Activated CD4-positive, alpha-beta T cell treated with anti-CD3 and anti-CD28 coated beads, Interleukin-2, amount 10 ng/mL, durations not matched to agents 7 days and 5 days (primary cell): ENCODE data around the gene COX7B2. TPM values are rescaled to one million over a fixed set of nuclear protein-coding genes. Genes with fewer than 3 reads are reported as not detected.

Experiments used
- CTCF ChIA-PET: fragments of 350-600 bp; sonication (Branson Sonifier 250); formaldehyde crosslinking; loops from one replicate; lab custom pipeline; 2021; ENCODE audit warnings: antibody characterized with exemption; lab: Charles Lee
- POLR2A ChIA-PET: fragments of 350-600 bp; sonication (Branson Sonifier 250); formaldehyde crosslinking; loops from one replicate; lab custom pipeline; 2021; ENCODE audit warnings: antibody characterized with exemption; lab: Charles Lee
- DNase-seq: peaks from one replicate; pipeline ENCODE4 v3.0.0-alpha.2; 2020
- H3K27ac Mint-ChIP-seq: one replicate; pipeline ENCODE4 v1.8.0; 2021; ENCODE audit warnings: mild to moderate bottlenecking, moderate library complexity, mixed read lengths
- H3K27me3 Mint-ChIP-seq: one replicate; pipeline ENCODE4 v1.8.0; 2021; ENCODE audit warnings: mixed read lengths
- H3K36me3 Mint-ChIP-seq: one replicate; pipeline ENCODE4 v1.8.0; 2021; ENCODE audit warnings: low read depth, mixed read lengths
- H3K4me1 Mint-ChIP-seq: one replicate; pipeline ENCODE4 v1.8.0; 2021; ENCODE audit warnings: mixed read lengths
- H3K4me3 Mint-ChIP-seq: one replicate; pipeline ENCODE4 v1.8.0; 2021; ENCODE audit warnings: mild to moderate bottlenecking, moderate library complexity, mixed read lengths
- H3K9me3 Mint-ChIP-seq: one replicate; pipeline ENCODE4 v1.8.0; 2021; ENCODE audit warnings: mixed read lengths
- total RNA-seq, 2 experiments: library from RNA; stranded (reverse); gene quantifications; one replicate each; pipeline ENCODE4 v1.2.3, GENCODE V29; 2021

The COX7B2 gene
- not detected for total RNA-seq

- Mint-ChIP-seq H3K27me3 (no peaks in the 10 kb centered on the region), H3K4me1 (no peaks in the 10 kb centered on the region), H3K36me3 (no peaks in the 10 kb centered on the region), H3K27ac (no peak within 1 kb of the TSS), H3K4me3 (no peak within 1 kb of the TSS), H3K9me3 (peaks cover 4% of the 10 kb centered on the region)
- ChIA-PET POLR2A (no interaction called here), CTCF (interaction anchor here (0.9 kb wide), 1 partner anchor 9 kb away, joined by 3 read pairs; no protein-coding TSS in a partner anchor)
- no peak for DNase-seq
Measured at GRCh38 chr4:46909078-46909477, at the start of gene COX7B2. COX7B2 (minus strand) TSS chr4:46909245; CDS start chr4:46735192, 174,053 bp downstream.

DNA sequence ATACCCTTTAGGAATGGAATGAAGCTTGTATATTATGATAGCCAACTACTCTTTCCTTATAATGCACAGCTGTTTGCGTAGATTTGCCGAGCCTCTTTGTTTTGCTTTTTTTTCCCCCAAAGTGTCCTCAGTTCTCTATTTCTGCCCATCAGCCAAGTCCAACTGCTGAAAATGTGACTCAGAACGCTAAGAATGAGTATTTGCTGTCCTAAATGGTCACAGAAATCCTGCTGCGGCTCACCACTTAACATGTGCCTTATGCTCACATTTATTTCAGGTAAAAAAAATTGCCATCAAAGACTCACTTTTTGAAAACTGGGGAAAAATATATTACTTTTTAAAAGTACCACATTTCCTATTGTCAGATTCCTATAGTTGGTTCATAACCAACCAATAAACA lies 47.4 kb upstream of the COX7B2 start:
- no peaks in the 10 kb centered on the region for H3K4me1 Mint-ChIP-seq

GRCh38 chr4:46955601-46956000 lies 46.6 kb upstream of the COX7B2 start:
- no peak overlapping the region for H3K27ac Mint-ChIP-seq
- DNase-seq: no peak
- H3K4me3 Mint-ChIP-seq: no peak overlapping the region
- POLR2A ChIA-PET: no interaction called here
- H3K4me1 Mint-ChIP-seq: no peaks in the 10 kb centered on the region
- H3K9me3 Mint-ChIP-seq: no peaks in the 10 kb centered on the region
- CTCF ChIA-PET: no interaction called here
- H3K27me3 Mint-ChIP-seq: peaks cover 2% of the 10 kb centered on the region
- no peaks in the 10 kb centered on the region for H3K36me3 Mint-ChIP-seq

More for the DNA sequence above, 47.4 kb upstream of the COX7B2 start:
- no peak overlapping the region for H3K27ac Mint-ChIP-seq
- POLR2A ChIA-PET: no interaction called here
- no peaks in the 10 kb centered on the region for H3K9me3 Mint-ChIP-seq
- CTCF ChIA-PET: no interaction called here
- no peaks in the 10 kb centered on the region for H3K36me3 Mint-ChIP-seq
- DNase-seq: no peak
- H3K4me3 Mint-ChIP-seq: no peak overlapping the region
- peaks cover 2% of the 10 kb centered on the region for H3K27me3 Mint-ChIP-seq

GRCh38 chr4:46954643-46955042 lies 45.6 kb upstream of the COX7B2 start:
- POLR2A ChIA-PET: no interaction called here
- Mint-ChIP-seq H3K9me3 (no peaks in the 10 kb centered on the region), H3K4me3 (no peak overlapping the region)

GRCh38 chr4:46953564-46953963 lies 44.5 kb upstream of the COX7B2 start:
- Mint-ChIP-seq H3K9me3 (no peaks in the 10 kb centered on the region), H3K27me3 (peaks cover 4% of the 10 kb centered on the region), H3K36me3 (no peaks in the 10 kb centered on the region), H3K27ac (no peak overlapping the region), H3K4me1 (no peaks in the 10 kb centered on the region), H3K4me3 (no peak overlapping the region)
- ChIA-PET CTCF (interaction anchor here (2.0 kb wide), 1 partner anchor 17 kb away, joined by 4 read pairs; no protein-coding TSS in a partner anchor), POLR2A (no interaction called here)
- no peak for DNase-seq

More at GRCh38 chr4:46954643-46955042, 45.6 kb upstream of the COX7B2 start:
- Mint-ChIP-seq H3K4me1 (no peaks in the 10 kb centered on the region), H3K27ac (no peak overlapping the region), H3K27me3 (peaks cover 4% of the 10 kb centered on the region), H3K36me3 (no peaks in the 10 kb centered on the region)
- no peak for DNase-seq
- CTCF ChIA-PET: no interaction called here

DNA sequence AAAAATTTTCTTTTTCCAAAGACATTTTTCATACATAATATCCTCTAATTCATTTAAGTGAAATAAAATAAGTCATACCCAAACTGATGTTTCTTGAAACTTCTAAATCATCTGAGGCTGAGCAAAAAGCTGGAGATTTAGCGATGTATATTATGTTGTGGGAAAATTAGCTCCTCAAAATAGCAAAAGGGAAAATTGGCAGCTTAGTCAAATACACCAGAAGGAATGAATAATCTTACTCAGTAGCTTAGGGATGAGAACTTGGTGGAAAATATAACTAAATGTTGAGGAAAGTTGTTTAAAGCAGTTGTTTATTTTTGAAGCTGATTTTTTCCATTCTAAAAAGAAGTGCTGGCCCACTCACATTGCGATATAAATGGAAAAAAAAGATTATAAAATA lies 43.4 kb upstream of the COX7B2 start:
- CTCF ChIA-PET: interaction anchor here (0.7 to 2.0 kb wide), 2 partner anchors 19 to 48 kb away, joined by 3 to 4 read pairs; no protein-coding TSS in a partner anchor
- Mint-ChIP-seq H3K36me3 (no peaks in the 10 kb centered on the region), H3K4me3 (no peak overlapping the region), H3K4me1 (no peaks in the 10 kb centered on the region), H3K27me3 (peaks cover 4% of the 10 kb centered on the region), H3K27ac (no peak overlapping the region), H3K9me3 (no peaks in the 10 kb centered on the region)
- POLR2A ChIA-PET: no interaction called here
- no peak for DNase-seq

DNA sequence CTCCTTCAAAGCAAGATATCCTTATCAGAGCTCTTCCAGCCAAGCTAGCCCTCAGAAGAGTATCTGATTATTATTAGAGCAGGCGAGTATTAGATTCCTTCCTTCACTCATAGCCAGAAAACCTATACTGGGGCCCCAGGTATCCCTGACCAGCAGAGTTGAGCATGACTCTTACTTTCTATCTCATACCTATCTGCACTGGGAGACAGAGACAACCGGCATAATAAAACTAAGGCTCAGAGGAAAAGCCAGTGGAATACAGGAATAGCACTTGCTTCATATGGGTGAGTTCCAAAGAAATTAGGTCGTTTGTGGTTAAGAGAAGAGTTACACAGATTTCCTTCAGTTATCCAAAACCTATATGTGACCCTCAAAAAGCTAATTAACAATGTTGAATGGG lies 41.8 kb upstream of the COX7B2 start:
- ChIA-PET CTCF (no interaction called here), POLR2A (no interaction called here)
- H3K9me3 Mint-ChIP-seq: no peaks in the 10 kb centered on the region
- H3K4me1 Mint-ChIP-seq: no peaks in the 10 kb centered on the region
- H3K36me3 Mint-ChIP-seq: no peaks in the 10 kb centered on the region
- no peak overlapping the region for H3K4me3 Mint-ChIP-seq
- H3K27ac Mint-ChIP-seq: no peak overlapping the region
- DNase-seq: no peak
- peaks cover 4% of the 10 kb centered on the region for H3K27me3 Mint-ChIP-seq

DNA sequence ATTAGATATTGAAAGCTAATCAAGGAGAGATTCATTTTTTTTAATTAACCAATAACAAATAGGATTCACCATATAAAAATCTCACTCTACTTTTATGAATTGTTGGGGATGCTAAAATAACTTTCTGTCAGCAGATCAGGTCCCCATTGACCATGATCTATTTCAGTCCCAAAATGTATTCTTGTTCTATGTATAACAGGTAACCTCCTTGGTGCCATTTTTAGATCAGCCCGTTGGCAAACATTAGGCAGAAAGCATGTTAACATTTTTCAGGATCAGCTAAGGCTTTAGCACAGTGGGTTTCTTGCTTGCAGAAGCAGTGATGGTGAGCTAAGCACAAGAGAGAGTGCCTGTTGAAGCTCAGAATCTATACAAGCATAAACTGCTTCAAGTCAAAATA lies 40.8 kb upstream of the COX7B2 start:
- Mint-ChIP-seq H3K4me3 (no peak overlapping the region), H3K36me3 (no peaks in the 10 kb centered on the region), H3K27me3 (peaks cover 4% of the 10 kb centered on the region), H3K9me3 (no peaks in the 10 kb centered on the region), H3K27ac (no peak overlapping the region), H3K4me1 (no peaks in the 10 kb centered on the region)
- no peak for DNase-seq
- CTCF ChIA-PET: no interaction called here
- POLR2A ChIA-PET: no interaction called here

DNA sequence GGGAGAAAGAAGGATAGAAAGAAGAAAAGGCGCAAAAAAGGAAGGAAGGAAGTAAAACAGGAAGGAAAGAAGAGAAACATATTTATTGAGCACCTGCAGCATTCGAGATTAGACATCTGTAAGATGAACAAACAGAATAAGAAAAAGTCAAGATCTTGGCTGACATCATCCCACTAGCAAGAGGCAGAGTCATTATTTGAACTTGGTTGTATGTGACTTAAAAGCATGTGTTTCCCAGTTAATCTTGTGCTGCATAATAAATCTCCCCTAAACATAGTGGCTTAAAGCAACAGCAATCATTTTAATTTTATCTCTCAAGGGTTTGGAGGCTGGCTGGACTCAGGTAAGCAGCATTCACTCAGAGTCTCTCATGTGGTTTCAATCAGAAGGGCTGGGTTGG lies 38.5 kb upstream of the COX7B2 start:
- Mint-ChIP-seq H3K4me3 (no peak overlapping the region), H3K27me3 (peaks cover 2% of the 10 kb centered on the region), H3K36me3 (no peaks in the 10 kb centered on the region), H3K9me3 (no peaks in the 10 kb centered on the region), H3K27ac (no peak overlapping the region), H3K4me1 (no peaks in the 10 kb centered on the region)
- CTCF ChIA-PET: no interaction called here
- no peak for DNase-seq
- POLR2A ChIA-PET: no interaction called here

DNA sequence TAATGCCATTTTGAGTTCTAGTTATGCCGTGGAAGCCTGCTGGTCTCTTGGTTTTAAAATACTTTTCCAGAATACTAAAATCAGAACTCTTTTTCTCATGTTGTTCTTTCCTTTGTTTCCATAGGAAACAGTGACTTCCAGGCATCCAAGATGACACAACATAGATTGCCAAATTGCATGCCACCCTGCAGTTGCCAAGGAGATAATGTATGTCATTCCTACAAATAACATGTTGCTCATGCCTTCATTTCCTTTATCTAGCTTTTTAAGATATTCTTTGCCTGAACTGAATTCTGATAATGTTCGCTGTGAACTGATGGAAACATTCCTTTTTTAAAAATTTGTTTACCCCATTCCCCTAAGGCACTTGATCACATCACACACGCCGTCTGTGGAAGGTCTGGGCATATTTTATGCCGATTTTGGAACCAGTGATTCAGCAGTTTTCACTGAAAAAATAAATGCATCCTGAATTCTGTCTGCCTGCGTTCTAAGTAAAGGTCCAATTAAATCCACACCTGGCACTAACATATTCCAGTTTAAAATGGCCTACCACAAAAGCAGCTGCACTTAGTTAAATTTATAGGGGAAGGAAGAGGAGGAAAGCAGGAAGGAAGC lies 38.0 kb upstream of the COX7B2 start:
- Mint-ChIP-seq H3K27ac (no peak overlapping the region), H3K9me3 (no peaks in the 10 kb centered on the region), H3K4me1 (no peaks in the 10 kb centered on the region), H3K27me3 (peaks cover 2% of the 10 kb centered on the region), H3K4me3 (no peak overlapping the region), H3K36me3 (no peaks in the 10 kb centered on the region)
- ChIA-PET POLR2A (no interaction called here), CTCF (no interaction called here)
- no peak for DNase-seq

DNA sequence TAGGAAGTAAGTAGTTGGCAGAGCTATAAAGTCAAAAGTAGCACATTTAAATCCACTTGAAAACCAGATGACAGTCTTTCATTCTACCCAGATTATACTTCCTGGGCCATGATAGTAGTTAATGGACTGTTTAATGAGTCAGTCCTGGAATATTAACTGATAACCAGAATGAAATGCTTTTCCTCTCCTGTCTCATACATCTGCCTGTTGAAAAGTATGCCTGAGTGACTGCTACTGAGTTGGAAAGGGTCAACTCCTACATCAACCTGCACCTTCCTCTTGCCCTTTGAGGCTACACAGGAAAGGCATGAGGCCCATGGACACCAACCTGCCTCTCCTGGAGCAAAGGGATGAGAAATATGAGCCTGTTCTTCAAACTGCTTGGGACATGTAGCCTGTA lies 36.0 kb upstream of the COX7B2 start:
- POLR2A ChIA-PET: no interaction called here
- Mint-ChIP-seq H3K27me3 (peaks cover 2% of the 10 kb centered on the region), H3K4me3 (no peak overlapping the region), H3K36me3 (no peaks in the 10 kb centered on the region), H3K9me3 (no peaks in the 10 kb centered on the region), H3K4me1 (no peaks in the 10 kb centered on the region), H3K27ac (no peak overlapping the region)
- CTCF ChIA-PET: no interaction called here
- DNase-seq: no peak

DNA sequence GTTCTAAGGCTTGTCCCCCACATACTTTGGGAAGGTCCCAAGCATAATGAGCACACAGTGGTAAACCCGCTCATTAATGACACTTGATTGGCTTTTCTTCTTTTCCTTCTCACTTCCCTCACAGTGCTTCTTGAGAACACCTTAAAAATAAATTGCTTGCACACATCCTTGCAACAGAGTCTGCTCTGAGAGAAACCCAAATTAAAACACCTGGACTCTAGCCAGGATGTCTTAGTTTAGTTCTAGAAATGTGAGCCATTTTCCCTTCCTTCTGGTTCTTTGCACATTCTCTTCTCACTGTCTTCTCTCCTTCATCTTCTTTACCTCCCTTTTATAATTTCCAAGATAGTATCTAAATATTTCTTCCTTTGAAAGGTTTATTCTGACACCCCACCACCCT lies 35.3 kb upstream of the COX7B2 start:
- H3K4me3 Mint-ChIP-seq: no peak overlapping the region
- no peaks in the 10 kb centered on the region for H3K27me3 Mint-ChIP-seq
- CTCF ChIA-PET: no interaction called here
- POLR2A ChIA-PET: no interaction called here
- no peak for DNase-seq
- H3K27ac Mint-ChIP-seq: no peak overlapping the region
- H3K36me3 Mint-ChIP-seq: no peaks in the 10 kb centered on the region
- H3K4me1 Mint-ChIP-seq: no peaks in the 10 kb centered on the region
- H3K9me3 Mint-ChIP-seq: no peaks in the 10 kb centered on the region

GRCh38 chr4:46937493-46937892 lies 28.4 kb upstream of the COX7B2 start:
- Mint-ChIP-seq H3K4me1 (no peaks in the 10 kb centered on the region), H3K4me3 (no peak overlapping the region), H3K36me3 (no peaks in the 10 kb centered on the region), H3K27ac (no peak overlapping the region), H3K9me3 (no peaks in the 10 kb centered on the region), H3K27me3 (no peaks in the 10 kb centered on the region)
- ChIA-PET CTCF (no interaction called here), POLR2A (no interaction called here)
- no peak for DNase-seq

DNA sequence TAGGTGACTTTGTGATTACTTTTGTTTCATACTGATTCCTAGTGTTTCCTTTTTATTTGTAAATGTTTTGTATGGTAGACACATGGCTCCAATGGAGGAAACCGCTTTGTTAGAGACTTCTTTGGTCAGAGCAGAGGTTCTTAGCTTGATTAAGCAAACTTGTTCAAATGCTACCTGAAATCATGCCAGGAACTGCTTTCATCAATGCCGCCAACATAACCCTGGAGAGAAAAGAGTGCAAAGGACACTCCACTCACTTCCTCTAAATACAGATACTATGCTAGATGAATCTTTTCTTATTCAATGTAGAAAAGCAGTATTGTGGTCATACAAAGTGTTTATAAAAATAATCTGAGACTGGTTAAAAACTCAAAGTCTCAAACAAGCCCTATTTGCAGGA lies 25.7 kb upstream of the COX7B2 start:
- no peaks in the 10 kb centered on the region for H3K9me3 Mint-ChIP-seq
- peaks cover 3% of the 10 kb centered on the region for H3K27me3 Mint-ChIP-seq
- no peaks in the 10 kb centered on the region for H3K36me3 Mint-ChIP-seq
- CTCF ChIA-PET: no interaction called here
- POLR2A ChIA-PET: no interaction called here
- no peak overlapping the region for H3K4me3 Mint-ChIP-seq
- no peak overlapping the region for H3K27ac Mint-ChIP-seq
- H3K4me1 Mint-ChIP-seq: no peaks in the 10 kb centered on the region
- DNase-seq: no peak
